Type B pancreatic cell (in vitro differentiated cells): Measurements from ENCODE around the gene EHF. TPM values are rescaled to one million over a fixed set of nuclear protein-coding genes. Genes with fewer than 3 reads are reported as not detected.

Experiments used
- DNase-seq: peaks from one replicate; pipeline ENCODE4 v3.0.0; 2021; ENCODE audit warnings: mixed read lengths; ENCODE audit not compliant: unreplicated experiment; ENCODE audit errors: extremely low spot score
- H3K27ac Mint-ChIP-seq: 2 replicates; pipeline ENCODE4 v1.8.0; 2021; ENCODE audit warnings: mild to moderate bottlenecking, mixed read lengths
- H3K27me3 Mint-ChIP-seq: 2 replicates; pipeline ENCODE4 v1.8.0; 2021; ENCODE audit warnings: mixed read lengths
- H3K36me3 Mint-ChIP-seq: 2 replicates; pipeline ENCODE4 v1.8.0; 2021; ENCODE audit warnings: mixed read lengths
- H3K4me1 Mint-ChIP-seq: one replicate; pipeline ENCODE4 v1.8.0; 2021; ENCODE audit warnings: mixed read lengths; ENCODE audit not compliant: unreplicated experiment
- H3K4me3 Mint-ChIP-seq: 2 replicates; pipeline ENCODE4 v1.8.0; 2021; ENCODE audit warnings: mild to moderate bottlenecking, mixed read lengths
- H3K9me3 Mint-ChIP-seq: 2 replicates; pipeline ENCODE4 v1.8.0; 2021; ENCODE audit warnings: mixed read lengths
- total RNA-seq: library from RNA; stranded (reverse); gene quantifications from 2 replicates; pipeline ENCODE4 v1.2.1, GENCODE V29; 2021; ENCODE audit warnings: low replicate concordance
- TF ChIP-seq, protein P1 (sequence below): fragments of 200-600 bp; sonication (generic); conservative IDR thresholded peaks from 2 replicates; pipeline ENCODE4 v1.5.0; 2021; ENCODE audit warnings: antibody characterized with exemption, mild to moderate bottlenecking

The EHF gene
- total RNA-seq, 1 donor from 2014 or later: 31.5 TPM

- DNase-seq: no peak
- Mint-ChIP-seq H3K36me3 (no peaks in the 10 kb centered on the region), H3K4me3 (no peak overlapping the region), H3K4me1 (peaks cover 39% of the 10 kb centered on the region), H3K27me3 (no peaks in the 10 kb centered on the region), H3K9me3 (peaks cover 7% of the 10 kb centered on the region), H3K27ac (no peak overlapping the region)
- TF ChIP-seq, protein P1, sequence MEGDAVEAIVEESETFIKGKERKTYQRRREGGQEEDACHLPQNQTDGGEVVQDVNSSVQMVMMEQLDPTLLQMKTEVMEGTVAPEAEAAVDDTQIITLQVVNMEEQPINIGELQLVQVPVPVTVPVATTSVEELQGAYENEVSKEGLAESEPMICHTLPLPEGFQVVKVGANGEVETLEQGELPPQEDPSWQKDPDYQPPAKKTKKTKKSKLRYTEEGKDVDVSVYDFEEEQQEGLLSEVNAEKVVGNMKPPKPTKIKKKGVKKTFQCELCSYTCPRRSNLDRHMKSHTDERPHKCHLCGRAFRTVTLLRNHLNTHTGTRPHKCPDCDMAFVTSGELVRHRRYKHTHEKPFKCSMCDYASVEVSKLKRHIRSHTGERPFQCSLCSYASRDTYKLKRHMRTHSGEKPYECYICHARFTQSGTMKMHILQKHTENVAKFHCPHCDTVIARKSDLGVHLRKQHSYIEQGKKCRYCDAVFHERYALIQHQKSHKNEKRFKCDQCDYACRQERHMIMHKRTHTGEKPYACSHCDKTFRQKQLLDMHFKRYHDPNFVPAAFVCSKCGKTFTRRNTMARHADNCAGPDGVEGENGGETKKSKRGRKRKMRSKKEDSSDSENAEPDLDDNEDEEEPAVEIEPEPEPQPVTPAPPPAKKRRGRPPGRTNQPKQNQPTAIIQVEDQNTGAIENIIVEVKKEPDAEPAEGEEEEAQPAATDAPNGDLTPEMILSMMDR: no peak
These were observed 18.6 kb upstream of the EHF start for GRCh38 chr11:34602245-34602644.

DNA sequence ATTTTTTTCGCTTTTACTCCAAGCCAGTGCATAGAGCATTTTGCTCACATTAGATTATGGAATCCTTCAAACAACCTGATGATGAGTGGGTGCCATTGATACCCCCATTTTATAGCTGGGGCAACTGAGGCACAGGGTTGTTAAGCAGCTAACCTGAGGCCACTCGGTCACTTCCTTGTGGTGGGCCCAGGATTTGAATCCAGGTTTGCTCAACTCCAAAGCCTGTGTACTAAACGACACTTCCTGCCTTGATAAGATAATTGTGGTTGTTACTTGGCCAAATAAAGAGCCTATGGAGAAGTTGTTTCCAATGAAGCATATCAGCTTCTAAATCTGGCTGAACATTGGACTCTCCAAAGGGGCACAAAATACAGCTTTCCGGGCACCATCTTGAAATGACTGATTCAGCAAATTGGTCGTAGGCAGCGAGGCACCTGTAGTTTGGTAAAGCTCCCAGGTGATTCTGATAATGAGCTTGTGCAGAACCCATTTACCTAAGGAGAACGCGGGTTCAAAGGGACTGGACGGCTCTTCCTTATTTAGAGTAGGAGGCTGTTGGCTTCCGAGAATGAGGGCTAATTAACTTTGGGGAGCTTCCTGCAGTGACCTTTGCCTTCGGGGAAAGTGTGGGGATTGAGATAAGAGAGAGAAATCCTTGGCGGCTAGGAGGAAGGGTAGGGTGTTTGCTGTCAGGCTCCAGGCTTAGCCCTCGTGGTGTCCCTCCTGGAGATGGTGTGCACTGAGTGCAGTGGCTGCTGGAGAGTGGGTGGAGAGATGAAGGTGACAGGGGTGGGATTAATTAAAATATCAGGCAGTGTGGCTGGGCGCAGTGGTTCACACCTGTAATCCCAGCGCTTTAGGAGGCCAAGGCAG lies 17.5 kb upstream of the EHF start:
- no peak for DNase-seq
- Mint-ChIP-seq H3K9me3 (peaks cover 7% of the 10 kb centered on the region), H3K27ac (peak overlapping the region; percentile 67), H3K4me3 (peak overlapping the region; percentile 15), H3K4me1 (peaks cover 39% of the 10 kb centered on the region), H3K36me3 (no peaks in the 10 kb centered on the region), H3K27me3 (no peaks in the 10 kb centered on the region)
- TF ChIP-seq, protein P1: no peak

- no peak for DNase-seq
- H3K4me3 Mint-ChIP-seq: no peak overlapping the region
- peaks cover 45% of the 10 kb centered on the region for H3K4me1 Mint-ChIP-seq
- TF ChIP-seq, protein P1: no peak
- peaks cover 7% of the 10 kb centered on the region for H3K9me3 Mint-ChIP-seq
- no peaks in the 10 kb centered on the region for H3K36me3 Mint-ChIP-seq
- H3K27me3 Mint-ChIP-seq: no peaks in the 10 kb centered on the region
- H3K27ac Mint-ChIP-seq: peak overlapping the region; percentile 67
These were observed 16.7 kb upstream of the EHF start for GRCh38 chr11:34604145-34604544.

- peaks cover 41% of the 10 kb centered on the region for H3K4me1 Mint-ChIP-seq
- TF ChIP-seq, protein P1: no peak
These were observed 16.0 kb upstream of the EHF start for GRCh38 chr11:34604911-34605310.

GRCh38 chr11:34605481-34606325 lies 15.2 kb upstream of the EHF start:
- Mint-ChIP-seq H3K27ac (peak overlapping the region; percentile 4), H3K9me3 (no peaks in the 10 kb centered on the region), H3K4me3 (no peak overlapping the region), H3K27me3 (no peaks in the 10 kb centered on the region), H3K4me1 (peaks cover 34% of the 10 kb centered on the region), H3K36me3 (no peaks in the 10 kb centered on the region)
- TF ChIP-seq, protein P1: no peak
- DNase-seq: no peak

More at GRCh38 chr11:34604911-34605310, 16.0 kb upstream of the EHF start:
- H3K27me3 Mint-ChIP-seq: no peaks in the 10 kb centered on the region
- DNase-seq: no peak
- H3K27ac Mint-ChIP-seq: no peak overlapping the region
- H3K9me3 Mint-ChIP-seq: peaks cover 1% of the 10 kb centered on the region
- H3K4me3 Mint-ChIP-seq: no peak overlapping the region
- H3K36me3 Mint-ChIP-seq: no peaks in the 10 kb centered on the region
